ENCODE data around the gene CRTC3.

DNA sequence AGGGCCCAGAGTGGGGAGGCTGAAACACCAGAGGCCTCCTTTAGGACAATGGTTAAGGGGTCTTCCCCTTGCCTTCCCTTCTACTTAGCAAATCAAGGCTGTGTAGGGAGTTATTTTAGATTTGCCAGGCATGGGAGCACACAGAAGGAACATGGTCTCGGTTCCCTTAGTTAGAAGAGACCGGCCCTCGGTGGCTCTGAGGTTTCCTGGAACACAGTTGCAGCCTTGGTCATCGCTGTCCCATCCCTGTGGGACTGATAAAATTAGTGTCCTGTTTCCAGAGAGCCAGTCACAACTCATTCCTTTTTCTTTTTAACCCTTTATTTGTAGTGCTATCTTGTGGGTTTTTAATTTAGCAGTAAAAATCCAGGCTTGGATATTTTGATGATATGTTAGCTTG is 81.4 kb downstream of the CRTC3 start:
- TF ChIP-seq REST (IDR thresholded peaks at IDR 0.05; ENCODE audit: insufficient read depth in 1 of 2, low read depth in 2 of 2, low read length in 2 of 2) (no peak), TAF1 (IDR thresholded peaks at IDR 0.05; ENCODE audit: borderline replicate concordance, insufficient read depth, low read length) (no peak), POLR2AphosphoS5 (IDR thresholded peaks at IDR 0.05; ENCODE audit: low read depth, low read length) (no peak)

Data from PFSK-1 (cell line).